Stimulated activated CD4-positive, alpha-beta T cell treated with anti-CD3 and anti-CD28 coated beads, Interleukin-2, amount 100 ng/mL, for 48 hours (primary cell): ENCODE results near the gene ATE1.
"Not testable (repeated sequence)": the region's sequence is repeated elsewhere in the genome, so short reads cannot be mapped to it uniquely, and the experiment has no call there.

Source experiments
- DNase-seq, 2 donors: peaks; one replicate each; pipeline ENCODE4 v3.0.0-alpha.2; 2020

The ATE1 gene

DNA sequence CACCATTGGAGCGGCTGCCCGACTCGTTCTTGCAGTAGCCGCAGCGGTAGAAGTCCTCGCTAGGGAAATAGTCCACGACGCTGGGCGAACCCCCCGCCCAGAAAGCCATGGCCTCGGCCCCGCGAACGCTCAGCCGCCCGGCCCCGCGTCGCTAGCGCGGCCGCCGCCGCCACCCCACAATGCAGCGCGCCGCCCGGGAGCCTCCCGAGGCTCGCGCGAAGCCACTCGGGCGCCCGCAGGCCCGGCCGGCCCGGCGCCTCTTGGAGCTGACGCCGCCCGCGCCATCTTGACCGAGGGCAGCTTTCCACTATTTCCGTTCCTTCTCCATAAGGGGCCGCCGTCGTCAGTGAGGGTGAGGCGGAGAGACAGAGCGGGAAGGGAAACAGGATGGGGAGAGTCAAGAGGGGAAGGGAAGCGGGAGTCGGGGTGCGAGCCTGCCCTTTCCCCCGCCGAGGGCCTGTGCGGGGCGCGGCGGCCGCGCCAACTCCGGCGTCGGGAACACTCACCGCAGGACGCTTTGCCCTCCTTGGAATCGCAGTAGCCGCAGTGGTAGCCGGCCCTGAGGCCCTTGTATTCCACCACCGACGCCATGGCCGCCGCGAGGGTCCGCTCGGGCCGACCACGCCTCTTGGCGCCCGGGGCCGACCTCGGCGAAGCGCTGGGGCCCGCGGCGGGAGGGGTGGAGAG is at the start of gene ATE1:
Gene ATE1, minus strand, starts transcription at position 191 of the 687 bp plus-strand sequence. Its CDS starts 82 bp downstream, at position 109.
- peak; percentile 75 to 77 for DNase-seq

DNA sequence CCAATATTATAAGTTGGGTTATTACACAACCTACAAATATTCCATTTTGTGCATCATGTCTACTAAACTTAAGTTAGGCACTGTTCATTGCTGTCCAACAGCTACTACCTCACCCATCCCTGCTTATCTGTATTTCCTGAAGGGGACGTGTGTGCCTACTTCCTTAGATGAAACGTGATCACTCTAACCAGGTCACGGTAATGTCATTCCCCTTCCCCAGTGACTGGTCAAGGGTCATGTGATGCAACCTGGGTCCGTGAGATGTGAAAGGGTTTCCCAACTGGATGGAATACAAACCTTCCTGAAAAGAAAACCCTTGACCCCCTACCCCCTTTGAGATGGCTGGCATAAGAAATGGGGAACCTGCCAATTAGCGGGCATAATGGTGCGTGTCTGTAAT is 48.8 kb upstream of the ATE1 start:
- no peak for DNase-seq

DNA sequence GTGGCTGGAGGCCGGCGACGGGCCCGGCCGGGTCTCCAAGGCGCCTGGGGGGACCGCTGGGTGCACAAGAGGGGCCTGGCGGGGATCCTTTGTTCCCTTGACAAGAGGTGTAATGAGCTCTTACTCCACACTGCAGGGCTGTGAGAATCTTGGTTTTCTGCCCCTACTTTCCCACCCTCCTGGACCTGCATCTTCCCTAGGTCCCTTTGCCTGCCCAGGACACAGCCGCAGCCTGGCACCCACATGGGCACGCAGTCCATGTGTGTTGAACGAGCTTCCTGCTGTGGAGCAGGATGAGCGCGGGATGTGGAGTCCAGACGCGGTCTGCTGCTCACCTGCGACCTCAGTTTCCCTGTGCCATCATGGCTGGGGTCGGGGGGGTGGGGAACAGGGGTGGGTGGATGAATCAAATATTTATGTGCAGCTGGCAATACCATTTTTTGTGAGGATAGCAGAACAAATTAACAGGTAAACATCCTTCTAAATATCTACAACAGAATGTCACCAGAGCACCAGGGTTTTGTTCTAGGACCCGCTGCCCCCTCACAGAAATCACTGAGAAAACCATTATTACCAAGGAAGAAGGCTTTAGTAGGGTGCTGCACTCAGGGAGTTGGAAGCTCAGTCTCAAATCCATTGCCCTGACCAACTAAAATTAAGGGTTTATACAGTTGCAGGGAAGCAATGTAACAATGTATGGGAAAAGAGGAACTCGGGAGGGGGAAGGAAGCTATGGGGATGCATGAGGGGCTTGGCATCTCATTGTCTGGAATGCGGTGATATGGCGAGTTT is 47.7 kb upstream of the ATE1 start:
- no peak for DNase-seq

- peak; percentile 70 to 73 for DNase-seq
These were observed 46.9 kb upstream of the ATE1 start, which contains the start of gene NSMCE4A for GRCh38 chr10:121974535-121975294. NSMCE4A (minus strand) TSS chr10:121975217; CDS start chr10:121975165, 52 bp downstream.

- DNase-seq: no peak
These were observed 46.2 kb upstream of the ATE1 start for GRCh38 chr10:121974019-121974534.

DNA sequence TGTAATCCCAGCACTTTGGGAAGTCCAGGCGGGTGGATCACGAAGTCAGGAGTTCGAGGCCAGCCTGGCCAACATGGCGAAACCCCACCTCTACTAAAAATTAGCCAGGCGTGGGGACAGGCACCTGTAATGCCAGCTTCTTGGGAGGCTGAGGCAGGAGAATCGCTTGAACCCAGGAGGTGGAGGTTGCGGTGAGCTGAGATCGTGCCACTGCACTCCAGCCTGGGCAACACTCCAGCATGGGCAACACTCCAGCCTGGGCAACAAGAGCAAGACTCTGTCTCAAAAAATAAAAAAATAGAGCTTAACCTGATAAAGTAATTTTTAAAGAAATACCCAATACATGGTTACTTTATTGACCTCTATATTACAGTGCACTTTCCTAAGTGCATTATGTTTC is 41.3 kb upstream of the ATE1 start:
- not testable (repeated sequence) for DNase-seq

DNA sequence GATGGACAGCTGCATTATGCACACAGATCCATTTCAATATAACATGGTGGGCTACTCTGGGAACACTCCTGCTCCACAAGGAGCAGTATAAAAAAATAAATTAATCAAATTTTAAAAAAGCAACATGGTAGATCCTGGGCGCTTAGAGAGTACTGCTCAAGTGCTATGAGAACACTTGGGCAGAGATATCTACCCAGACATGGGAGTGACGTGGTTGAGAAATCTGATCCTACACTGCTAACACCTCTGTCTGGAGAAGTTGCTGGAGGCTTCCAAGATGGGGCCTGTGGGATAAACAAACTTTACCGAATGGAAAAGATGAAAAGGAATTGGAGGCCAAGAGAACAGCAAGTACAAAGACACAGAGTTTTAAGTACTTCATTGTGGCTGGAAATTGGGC is 38.2 kb upstream of the ATE1 start:
- DNase-seq: no peak

DNA sequence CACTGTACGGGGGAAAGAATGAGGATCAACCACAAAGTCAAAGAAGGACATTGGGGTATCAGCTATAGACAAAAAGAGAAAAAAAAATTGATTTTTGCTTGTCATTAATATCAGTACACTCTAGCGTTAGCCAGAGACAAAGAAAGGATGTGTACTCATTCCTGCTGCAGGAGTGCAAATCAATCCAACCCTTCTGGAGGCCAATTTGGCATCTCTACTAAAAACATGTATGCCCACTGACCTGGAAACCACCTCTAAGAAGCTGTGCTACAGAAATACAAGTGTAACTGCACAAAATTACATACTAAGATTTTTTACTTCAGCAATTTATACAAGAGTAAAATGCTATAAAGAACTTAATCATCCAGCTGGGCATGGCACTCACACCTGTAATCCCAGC is 33.6 kb upstream of the ATE1 start:
- no peak for DNase-seq

- DNase-seq: no peak
These were observed 31.8 kb upstream of the ATE1 start for GRCh38 chr10:121959671-121960070.

- no peak for DNase-seq
These were observed 28.6 kb upstream of the ATE1 start for GRCh38 chr10:121956111-121957061.

- no peak for DNase-seq
These were observed 24.4 kb upstream of the ATE1 start for GRCh38 chr10:121952226-121952625.

- DNase-seq: no peak
These were observed 21.6 kb upstream of the ATE1 start for GRCh38 chr10:121949451-121949850.

DNA sequence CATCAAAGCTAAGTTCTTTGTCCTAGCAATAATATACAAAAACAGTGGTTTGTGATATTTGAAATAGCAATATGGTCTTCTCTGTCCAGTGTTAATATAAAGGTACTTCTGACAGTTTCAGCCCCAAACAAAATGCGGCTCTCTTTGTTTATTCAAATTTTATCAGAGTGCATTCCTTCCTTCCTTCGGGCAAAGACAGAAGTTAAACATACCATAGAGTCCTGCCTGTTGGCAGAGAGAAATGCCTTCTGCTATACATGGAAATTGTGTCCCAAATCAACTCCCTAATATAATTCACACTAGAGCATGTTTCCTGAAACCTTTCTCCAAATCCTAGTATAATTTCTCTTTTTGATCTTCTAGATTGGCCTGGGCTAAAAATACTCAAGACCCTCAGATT is 21.2 kb upstream of the ATE1 start:
- no peak for DNase-seq

GRCh38 chr10:121947343-121948330 is 19.8 kb upstream of the ATE1 start:
- no peak for DNase-seq

DNA sequence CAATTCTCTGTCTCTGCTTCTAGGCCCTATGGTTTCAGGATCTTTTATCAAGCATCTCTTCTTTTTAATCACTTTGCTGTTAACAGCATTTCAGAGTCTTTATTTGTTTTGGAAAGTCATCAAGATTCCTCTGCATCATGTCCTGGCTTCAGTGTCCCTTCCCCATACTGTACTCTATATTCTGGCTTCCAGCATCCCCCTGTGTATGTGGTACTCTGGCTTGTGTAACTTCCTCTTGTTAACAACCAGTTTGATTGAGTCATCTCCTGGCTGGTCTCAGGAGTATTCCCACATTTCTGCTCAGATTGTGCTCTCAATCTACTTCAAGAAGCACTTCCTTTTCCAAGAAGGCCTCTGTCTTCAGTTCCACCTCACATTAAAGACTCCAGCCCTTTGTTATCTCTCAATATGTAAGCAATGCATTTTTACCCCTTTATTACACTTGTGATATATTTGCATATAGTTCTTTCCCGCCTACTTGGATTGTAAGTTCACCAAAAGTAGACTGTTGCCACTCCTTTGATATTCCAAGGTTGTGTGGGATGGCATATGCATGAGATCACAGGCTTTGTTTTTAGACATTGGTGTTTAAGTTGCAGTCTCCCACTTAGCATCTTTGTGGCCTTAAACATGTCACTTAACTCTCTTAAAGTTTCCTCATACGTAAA is 15.1 kb upstream of the ATE1 start:
- DNase-seq: no peak

GRCh38 chr10:121941532-121941931 is 13.7 kb upstream of the ATE1 start:
- DNase-seq: no peak

DNA sequence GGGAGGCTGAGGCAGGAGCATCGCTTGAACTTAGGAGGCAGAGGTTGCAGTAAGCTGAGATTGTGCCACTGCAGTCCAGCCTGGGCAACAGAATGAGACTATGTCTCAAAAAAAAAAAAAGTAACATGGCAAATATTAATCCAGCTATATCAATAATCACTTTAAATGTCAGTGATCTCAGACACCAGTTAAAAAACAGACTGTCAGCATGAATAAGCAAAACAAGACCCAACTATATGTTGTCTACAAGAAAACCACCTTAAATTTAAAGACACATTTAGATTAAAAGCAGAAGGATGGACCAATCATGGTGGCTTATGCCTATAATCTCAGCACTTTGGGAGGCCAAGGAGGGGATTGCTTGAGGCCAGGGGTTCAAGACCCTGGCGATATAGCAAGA is 8.5 kb upstream of the ATE1 start:
- DNase-seq: no peak

DNA sequence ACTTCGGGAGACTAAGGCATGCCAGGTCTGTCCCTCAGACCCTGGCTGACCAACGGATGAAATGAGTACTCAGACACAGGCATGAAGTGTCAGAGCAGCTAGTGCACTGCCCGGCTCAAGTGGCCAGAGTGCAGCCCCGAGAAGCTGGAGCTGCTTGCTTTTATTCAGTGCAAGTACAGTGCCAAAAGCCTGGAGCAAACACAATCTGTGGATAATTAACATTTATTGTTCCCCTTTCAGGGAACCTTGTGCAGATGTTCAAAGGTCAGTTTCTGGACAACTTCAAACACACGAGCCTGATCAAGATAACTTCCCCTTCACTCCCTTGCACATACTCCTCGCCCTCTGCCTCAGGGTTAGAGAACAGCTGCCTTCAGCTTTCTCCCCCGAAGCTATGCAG is 7.9 kb upstream of the ATE1 start:
- no peak for DNase-seq

DNA sequence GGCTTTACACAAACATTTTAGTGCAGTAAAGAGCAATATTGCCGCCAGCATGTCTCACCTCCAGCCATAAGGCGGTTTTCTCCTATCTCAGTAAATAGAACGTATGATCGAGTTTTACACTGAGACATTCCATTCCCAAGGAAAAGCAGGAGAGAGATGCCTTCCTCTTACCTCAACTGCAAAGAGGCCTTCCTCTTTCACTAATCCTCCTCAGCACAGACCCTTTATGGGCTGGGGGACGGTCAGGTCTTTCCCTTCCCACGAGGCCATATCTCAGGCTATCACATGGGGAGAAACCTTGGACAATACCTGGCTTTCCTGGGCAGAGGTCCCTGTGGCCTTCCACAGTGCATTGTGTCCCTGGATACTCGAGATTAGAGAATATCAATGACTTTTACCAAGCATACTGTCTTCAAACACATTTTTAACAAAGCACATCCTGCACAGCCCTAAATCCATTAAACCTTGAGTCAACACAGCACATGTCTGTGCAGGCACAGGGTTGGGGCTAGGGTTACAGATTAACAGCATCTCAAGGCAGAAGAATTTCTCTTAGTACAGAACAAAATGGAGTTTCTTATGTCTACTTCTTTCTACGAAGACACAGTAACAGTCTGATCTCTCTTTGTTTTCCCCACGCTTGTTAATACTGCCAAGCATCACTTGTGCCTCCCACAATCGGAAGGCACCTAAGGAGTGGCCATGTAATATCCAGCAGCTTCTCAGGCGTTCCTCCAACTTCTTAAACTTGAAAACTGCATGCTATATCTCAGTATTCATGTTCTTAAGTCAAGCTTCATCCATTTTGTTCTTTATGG is 2.6 kb upstream of the ATE1 start:
- not testable (repeated sequence) for DNase-seq
